Suppressor macrophage treated with lipopolysaccharide for 1 hour (primary cell): ENCODE data around the gene EXD2.
"Not testable (repeated sequence)": the region's sequence is repeated elsewhere in the genome, so short reads cannot be mapped to it uniquely, and the experiment has no call there.

Experiments used
- DNase-seq, 3 donors: peaks; one replicate each; pipeline ENCODE4 v3.0.0-alpha.2; 2020 to 2022

The EXD2 gene

DNA sequence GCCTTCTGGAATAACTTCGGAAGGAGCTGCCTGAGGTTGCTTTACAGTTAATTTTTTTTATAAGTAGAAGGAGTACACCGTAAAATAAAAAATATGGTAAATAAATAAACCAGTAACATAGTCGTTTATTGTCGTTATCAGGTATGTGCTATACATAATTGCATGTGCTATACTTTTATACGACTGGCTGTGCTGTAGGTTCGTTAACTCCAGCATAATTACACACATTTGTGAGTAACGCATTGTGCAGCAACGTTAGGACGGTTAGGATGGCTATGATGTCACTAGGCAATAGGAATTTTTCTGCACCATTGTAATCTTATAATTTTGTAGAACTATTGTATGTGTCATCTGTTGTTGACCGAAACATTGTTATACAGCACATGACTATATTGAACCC, 8.5 kb downstream of the EXD2 start:
- no peak for DNase-seq

DNA sequence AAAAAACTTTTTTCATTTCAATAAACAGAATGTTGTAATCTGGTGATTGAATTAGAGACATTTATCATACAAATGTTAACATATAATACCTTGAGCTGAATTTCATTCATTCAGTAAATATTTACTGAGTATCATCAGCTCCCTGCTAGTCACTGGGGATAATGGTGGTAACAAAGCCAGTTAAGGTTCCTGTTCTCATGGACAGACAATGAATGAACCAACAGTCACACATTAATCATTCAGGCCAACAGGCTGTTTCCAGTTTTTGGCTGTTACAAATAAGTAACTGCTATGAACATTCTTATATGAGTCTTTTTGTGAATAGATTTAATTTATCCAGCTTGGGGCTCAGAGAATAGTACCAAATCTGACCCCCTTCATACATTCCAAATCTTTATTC, 13.5 kb downstream of the EXD2 start:
- no peak for DNase-seq

DNA sequence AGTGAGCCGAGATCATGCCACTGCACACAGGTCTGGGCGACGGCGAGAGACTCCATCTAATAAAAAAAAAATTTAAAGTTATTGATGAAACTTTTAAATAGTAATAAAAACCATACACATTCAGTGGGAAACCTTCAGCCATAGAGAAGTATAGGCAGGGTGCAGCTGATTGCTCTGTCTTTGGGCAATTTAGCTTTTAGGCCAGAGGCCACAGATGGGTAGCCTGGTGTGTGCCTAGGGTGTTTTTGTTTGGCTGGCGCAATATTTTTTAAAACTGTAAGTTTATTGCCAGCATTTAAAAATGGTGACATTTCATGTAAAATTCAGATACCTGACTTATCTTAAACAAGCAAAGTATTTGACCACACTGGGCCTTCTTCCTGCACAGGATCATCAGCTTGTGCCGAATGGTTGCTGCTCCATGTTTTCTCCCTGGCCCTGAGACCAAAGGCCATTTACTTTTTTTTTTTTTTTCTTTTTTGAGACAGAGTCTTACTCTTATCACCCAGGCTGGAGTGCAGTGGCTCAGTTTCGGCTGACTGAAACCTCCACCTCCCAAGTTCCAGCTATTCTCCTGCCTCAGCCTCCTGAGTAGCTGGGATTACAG, 16.2 kb downstream of the EXD2 start:
- DNase-seq: no peak

DNA sequence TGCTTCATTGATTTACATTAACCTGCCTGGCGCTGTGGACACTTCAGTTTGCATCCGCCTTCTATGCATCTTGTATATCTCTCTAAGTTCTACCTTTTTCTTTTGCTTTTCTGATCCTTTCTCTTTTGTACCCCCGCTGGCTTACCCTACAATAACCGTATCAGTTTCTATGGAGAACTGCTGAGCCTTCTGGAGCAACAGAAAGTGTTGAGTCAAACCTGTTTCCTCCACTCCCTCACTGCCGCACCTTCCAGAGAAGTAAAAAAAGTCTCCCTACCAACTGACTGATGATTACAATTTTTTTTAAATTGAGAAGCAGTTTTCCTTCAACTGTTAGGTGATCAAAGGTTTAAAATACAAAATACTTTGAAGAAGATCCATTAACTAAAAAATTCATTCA, 17.4 kb downstream of the EXD2 start:
- DNase-seq: no peak

DNA sequence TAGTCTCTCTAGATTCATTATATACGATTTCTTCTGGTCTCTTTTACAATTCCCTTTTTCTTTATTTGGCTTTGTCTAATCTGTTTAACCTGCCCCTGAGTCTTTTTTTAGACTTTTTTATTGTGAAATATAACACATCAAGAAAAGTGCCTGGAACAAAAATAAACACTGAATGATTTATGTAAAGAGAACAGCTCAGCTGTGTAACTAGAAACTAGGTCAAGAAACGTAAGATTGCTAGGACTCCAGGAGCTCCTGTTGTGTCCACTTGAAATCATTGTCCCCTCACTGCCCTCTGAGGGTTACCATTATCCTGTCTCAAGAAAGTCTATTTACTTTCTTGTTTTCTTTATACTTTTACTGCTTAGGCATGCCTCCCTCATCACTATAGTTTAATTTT, 23.1 kb downstream of the EXD2 start:
- no peak for DNase-seq

DNA sequence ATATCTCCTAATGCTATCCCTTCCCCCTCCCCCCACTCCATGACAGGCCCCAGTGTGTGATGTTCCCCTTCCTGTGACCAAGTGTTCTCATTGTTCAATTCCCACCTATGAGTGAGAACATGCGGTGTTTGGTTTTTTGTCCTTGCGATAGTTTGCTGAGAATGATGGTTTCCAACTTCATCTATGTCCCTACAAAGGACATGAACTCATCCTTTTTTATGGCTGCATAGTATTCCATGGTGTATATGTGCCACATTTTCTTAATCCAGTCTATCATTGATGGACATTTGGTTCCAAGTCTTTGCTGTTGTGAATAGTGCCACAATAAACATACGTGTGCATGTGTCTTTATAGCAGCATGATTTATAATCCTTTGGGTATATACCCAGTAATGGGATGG, 26.4 kb downstream of the EXD2 start:
- DNase-seq: not testable (repeated sequence)

DNA sequence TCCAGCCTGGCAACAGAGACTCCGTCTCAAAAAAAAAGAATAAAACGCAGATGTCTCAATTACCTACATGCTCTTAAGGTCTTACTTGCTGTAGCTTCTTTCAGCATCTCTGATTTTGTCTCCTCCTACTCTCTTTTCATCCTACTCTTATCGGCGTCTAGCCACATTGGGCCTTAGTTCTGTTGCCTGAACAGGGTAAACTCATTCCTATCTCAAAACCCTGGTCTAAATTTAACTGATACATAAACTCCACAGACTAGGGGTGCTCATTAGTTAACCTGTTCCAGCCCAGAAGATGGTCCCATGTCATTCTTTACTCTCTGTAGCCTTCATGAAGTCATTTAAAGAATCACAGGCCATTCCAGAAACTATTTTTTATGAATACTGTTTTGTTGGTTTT, 33.6 kb downstream of the EXD2 start:
- DNase-seq: no peak

DNA sequence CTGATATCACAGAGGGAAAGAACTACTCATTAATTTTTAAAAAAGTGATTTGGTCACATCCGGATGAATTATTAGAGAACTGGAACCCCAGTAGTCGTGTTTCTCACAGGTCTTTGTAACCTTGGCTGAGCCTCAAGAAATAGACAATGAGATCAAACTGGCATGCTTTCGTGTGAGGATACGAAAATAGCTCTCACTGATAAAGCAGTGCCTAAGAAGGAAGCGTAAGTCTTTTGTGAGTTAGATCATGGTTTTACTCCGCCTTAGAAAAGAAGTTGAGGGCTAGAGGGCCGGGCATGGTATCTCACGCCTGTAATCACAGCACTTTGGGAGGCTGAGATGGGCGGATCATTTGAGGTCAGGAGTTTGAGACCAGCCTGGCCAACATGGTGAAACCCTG, 34.9 kb downstream of the EXD2 start:
- no peak for DNase-seq

DNA sequence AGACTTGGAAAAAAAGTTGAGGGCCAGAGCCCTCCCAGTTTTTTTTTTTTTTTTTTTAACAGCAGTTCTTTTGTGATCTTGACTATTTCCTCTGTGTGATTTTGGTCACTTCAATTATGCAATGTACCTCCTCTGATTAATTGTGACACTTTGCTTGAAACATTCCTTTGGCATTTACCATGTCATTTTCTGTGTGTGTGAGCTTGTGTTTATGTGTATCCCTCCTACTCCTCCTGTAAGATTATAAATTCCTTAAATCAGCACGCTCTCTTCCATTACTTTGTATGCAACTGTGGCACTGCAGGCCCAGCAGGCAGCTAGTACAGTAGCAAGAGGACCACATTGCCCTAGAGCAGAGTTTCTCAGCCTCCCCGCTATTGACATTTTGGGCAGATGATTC, 35.4 kb downstream of the EXD2 start:
- no peak for DNase-seq

DNA sequence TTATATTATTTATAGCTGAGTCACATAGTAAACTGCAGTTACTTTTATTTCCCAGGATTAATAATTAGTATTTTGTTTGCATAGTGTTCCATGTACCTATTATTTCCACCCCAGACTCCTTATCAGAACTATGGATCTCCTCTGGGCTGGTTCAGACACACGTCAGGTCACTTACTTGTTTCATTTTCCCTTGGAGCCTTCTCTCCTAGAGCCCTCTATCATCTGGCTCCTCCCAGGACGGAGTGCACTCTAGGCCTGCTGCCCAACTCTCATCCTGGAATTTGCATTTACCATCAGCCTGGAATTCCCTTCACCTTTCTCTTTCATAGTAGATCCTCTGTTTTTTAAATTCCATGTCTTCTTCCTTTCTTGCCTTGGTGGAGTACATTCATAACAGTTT, 40.2 kb downstream of the EXD2 start:
- no peak for DNase-seq

DNA sequence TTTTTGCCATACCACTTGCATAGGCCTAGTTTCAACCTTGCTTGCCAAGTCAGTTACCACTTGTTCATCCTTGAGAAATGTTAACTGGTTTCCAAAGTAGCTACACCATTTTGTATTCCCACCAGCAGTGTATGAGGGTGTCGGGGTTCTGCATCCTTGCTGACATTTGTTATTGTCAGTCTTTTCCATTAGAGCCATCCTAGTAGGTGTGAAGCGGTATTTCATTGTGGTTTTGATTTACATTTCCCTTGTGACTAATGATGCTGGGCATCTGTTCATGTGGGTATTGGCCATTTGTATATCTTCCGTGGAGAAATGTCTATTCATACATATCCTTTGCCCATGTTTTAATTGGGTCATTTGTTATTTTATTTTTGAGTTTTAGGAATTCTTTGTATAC, 41.1 kb downstream of the EXD2 start:
- no peak for DNase-seq

DNA sequence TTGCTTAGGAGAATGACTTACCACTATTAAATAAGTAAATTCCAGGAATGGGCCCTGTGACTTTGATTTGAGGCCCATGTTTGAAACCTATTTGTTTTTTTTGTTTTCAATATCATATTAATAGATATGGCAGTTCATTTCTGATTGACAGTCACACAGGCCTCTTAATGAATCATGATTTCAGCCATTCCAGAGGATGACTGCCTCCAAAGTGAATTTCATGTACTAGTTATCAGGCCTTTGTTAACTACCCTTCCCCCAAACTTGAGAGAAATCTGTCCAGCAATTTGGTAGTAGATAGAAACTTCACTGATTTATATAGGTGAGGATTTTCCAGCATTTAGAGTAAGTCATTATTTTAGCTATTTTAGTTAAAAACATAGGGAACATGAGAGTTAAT, 42.8 kb downstream of the EXD2 start:
- DNase-seq: no peak

DNA sequence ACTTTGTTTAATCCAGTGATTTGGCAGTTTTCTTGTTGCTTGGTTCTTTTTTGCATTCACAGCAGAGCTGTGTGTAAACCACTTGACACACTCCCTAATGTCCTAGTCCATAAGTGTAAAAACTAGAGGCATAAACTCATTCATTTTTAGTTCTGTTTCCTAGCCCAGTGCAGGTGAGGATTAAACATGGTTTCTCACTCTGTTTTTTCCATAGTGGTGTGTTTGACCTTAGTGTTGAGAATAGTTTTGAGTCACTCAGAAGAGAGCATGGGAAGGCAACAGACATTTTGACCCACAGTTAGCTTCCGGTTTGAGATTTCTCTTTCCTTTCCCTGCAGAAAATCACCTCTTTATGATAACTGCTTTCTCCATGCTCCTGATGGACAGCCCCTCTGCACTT, 44.4 kb downstream of the EXD2 start:
- no peak for DNase-seq

DNA sequence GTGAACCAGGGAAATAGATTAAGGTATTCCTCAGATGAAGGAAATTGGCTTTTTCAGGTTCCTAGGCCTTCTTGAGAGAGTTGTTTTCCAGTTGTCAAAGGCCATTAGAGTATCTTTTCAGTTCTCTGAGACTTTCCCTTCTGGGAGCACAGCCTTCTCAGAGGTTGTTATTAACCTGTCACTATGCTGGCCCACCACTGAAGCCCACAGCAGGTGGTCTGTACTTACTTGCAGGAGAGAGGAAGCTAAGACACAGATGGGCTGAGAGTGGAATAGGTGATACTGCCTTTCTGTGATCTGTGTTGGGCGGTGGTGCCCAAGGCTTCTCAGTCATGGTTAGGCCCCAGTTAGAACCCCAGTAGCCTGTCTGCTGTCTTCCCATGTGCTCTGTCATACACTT, 45.8 kb downstream of the EXD2 start:
- no peak for DNase-seq

DNA sequence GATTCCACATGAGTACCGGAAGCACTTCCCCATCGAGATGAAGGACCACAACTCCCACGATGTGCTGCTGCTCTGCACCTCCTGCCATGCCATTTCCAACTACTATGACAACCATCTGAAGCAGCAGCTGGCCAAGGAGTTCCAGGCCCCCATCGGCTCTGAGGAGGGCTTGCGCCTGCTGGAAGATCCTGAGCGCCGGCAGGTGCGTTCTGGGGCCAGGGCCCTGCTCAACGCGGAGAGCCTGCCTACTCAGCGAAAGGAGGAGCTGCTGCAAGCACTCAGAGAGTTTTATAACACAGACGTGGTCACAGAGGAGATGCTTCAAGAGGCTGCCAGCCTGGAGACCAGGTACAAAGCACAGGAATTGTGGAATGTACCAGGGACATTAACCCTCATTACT, 46.3 kb downstream of the EXD2 start:
- DNase-seq: no peak

DNA sequence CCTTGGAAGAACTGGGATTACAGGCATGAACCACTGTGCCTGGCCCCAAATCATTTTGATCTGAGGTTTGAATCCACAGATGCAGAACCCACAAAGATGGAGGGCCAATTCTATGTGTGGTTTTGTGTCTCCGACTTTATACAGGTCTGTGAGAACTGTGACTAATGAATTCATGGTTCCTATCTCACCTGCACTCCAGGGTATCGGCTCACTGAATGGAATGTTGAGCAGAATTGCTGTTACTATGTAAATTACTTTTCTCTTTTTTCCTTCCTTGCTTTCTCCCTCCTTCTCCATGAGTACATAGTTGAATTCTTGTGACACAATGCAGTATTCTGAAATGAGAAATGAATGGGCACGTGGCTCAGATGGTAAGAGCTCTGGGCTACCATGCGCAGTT, 47.6 kb downstream of the EXD2 start:
- DNase-seq: no peak

DNA sequence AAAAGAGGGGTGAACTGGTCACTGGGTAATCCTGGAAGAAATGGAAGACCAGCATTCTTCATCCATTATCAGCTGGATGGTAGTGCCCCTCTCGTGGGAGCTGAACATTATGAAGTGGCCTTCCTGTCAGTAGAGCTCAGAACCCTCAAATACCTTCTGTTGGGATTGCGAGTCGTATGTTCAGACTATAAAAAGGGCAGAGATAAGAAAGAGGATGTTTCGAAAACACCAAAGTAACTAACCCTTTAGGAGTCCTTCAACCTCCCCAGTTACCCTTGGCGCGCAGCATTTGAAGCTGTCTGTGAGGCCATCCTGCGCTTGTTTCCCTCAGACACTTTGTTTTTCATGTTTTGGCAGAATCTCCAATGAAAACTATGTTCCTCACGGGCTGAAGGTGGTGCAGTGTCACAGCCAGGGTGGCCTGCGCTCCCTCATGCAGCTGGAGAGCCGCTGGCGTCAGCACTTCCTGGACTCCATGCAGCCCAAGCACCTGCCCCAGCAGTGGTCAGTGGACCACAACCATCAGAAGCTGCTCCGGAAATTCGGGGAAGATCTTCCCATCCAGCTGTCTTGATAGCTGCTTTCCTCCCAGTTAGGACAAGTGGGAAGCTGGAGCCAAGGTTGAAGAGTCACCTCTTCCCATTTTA, 49.4 kb downstream of the EXD2 start:
- DNase-seq: no peak

DNA sequence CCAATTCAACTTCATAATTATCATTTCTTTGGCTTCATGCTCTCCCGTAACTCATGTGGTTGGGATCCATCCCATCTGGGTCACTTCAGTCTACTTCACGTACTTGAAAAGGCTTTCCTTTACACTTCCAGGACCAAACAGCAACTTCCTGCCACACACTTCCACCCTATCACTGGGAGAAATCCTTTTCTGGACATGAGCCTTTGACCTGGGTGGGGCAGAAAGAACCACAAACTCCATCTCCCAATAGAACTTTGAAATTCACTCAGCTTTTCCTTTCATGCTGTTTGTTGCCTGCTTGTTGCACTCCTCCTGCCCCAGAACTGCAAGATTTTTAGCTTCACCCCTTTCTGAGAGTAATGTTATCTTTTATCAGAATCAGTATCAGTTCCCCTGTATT, 50.3 kb downstream of the EXD2 start:
- no peak for DNase-seq

DNA sequence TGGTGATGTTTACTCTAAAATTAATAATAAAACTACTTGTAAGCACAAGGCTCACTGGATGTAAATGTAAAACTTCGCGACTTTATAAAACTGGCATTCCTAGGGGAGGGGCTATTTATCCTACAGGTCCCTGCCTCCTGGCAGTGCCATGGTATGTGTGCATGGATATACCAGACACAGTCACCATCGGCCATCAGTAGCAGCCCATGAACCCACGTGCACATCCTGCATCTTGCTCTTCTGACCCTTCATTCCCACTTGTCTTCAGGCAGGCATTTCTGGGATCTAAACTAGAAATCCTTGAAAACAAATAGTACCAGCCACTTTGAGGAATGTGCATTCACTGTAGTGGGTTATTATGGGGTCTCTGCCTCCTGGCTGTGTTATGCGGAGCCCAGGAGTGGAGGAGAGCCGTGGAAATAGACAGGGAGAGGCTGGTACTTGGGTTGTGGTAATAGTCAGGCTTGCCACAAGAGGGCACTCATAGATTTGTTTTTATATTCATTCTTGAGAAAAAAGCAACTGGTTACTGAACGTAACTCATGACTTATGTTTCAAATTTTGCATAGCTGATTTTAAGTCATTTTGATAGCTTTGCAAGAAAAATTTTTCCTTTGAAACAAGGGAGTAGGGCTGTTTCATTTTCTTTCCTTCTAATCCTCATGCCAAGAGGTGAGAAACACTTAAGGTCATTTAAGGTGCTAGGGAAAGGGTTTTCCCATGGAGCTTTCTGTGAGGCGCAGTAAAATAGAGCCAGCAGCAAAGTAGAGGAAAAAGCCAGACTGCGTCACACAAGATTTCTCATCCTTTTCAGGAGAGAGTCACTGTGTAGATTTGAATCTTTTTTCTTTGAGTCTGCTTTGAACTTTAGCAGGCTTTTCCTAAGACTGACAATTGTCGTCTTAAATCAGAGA, 51.3 kb downstream of the EXD2 start:
- peak; percentile 68 to 78 (median 74) for DNase-seq

DNA sequence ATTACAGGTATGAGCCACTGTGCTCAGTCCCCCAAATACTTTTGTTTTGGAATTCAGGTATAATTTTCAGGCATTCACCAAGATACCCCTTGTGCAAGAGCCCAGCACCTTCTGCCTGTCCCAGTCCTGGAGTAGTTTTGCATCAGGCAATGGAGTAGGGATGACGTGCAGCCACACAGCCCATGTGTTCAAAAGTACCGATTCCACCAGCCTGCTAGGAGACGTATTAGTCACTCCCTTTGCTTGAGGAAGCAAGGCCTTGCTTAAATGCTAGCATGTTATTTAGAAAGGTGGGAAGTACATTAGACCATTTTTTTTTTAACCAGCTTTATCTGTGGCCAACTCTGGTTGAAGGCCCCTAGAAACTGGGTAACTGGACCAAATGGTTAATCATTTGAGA, 53.6 kb downstream of the EXD2 start:
- DNase-seq: no peak

DNA sequence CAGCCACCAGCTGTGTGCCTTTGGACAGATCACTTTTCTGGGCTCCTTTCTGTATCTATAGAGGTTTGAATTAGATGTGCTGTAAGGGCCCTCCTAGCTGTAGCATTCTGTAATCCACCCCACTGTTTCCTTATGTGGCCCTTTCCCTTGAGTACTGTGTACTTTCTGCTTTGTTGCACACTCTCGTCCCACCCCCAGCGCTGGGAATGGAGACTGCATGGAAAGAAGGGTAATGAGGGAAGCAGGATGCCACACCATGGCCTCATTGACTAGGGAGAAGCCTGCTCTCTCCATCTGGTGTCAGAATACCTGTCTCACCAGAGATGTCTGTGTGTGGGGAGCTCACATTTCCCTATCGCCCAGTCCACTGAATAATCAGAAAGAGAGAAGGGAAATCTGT, 55.0 kb downstream of the EXD2 start:
- no peak for DNase-seq

DNA sequence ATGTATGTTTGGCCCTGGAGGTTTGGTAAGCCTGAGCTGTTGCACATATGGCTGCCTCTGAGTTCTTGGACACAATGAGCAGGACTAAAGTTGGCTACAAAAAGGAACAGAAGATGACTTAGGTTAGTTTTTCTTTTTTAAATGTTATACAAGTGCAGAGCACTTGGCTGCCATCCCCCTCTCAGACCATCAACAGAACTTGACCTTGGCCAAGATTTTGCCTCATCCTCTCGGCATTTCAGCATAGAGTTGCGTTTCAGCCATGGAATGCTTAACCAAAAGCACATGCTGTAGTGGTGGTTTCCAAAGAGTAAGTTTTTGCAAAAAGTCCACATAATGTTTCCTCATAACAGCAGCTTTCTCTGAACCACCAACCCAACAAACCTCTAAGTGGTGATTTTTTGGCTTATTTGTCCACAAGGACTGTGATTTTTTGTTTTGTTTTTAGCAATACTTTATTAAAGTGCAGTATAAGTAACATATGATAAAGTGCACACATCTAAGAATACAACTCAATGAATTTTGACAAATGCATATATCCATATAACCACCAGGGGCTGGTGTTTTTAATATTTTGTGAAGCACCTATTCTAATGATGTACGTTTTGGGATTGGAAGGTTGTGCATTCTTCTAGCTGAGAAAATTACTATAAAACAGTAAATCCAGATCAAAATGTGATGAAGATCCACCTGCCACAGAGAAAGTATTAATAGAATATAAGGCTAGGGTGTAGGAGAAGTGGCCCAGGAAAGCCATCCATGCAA, 56.6 kb downstream of the EXD2 start:
- no peak for DNase-seq

DNA sequence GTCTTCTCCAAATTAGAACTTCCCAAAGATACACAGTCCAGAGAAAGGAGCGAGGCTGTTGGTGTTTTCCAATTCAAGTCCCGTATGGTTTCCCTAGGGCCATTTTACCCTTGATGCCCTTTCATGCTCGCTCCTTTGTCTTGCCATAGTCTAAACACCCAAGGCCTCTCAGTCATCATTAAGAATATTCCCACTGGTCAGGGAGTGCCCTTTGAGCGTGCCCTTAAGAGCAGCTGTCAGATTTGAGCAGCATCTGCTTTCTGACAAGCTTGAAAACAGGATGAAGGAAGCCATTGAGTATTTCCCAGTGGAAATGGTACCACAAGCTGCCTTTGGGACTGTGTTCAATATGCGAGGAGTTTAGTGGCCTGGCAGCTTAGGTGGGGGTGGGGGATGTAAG, 58.3 kb downstream of the EXD2 start:
- no peak for DNase-seq

DNA sequence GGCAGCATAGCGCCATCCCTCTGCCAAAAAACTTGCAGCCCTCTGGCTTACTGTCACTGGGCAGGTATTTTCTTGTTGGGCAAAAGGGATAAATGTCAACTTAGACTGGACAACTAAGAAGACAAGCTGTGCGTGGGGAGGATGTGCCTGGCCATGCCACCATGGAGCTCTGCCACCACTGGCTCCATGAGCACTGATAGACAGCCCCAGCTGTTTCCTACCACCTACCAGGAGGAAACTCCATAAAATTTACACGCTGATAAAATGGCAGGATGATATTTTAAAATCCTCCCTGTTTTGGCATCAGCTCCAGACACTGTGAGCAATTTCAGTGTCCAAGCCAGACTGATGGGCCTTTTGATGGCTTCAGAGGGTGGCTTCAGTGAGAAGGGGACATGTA, 61.6 kb downstream of the EXD2 start:
- no peak for DNase-seq
